SK-N-SH treated with all-trans-retinoic acid at 6 μM for 48 hours (cell line): ENCODE results near the gene CAPN11.

ENCODE experiments used
- ATAC-seq: fragments of 200-7000 bp; cut with Tn5 transposase; 3 replicates; pipeline ENCODE4 v1.9.1; 2020; ENCODE audit warnings: mild to moderate bottlenecking, moderate library complexity
- ARNTL ChIP-seq: fragments of 450-650 bp; formaldehyde crosslinking; IDR thresholded peaks from 2 replicates; pipeline ENCODE4 v1.5.0; 2020; ENCODE audit warnings: low read depth, mild to moderate bottlenecking, moderate library complexity, borderline replicate concordance
- BACH2 ChIP-seq: fragments of 250-450 bp; sonication (Bioruptor Pico); IDR thresholded peaks from 2 replicates; pipeline ENCODE4 v1.9.0; 2021; ENCODE audit warnings: mild to moderate bottlenecking, borderline replicate concordance
- CSDC2 ChIP-seq: fragments of 250-450 bp; sonication (Bioruptor Pico); IDR thresholded peaks from 2 replicates; pipeline ENCODE4 v1.5.0; 2020; ENCODE audit warnings: mild to moderate bottlenecking, moderate library complexity
- CSRNP3 ChIP-seq: fragments of 250-450 bp; sonication (Bioruptor Pico); IDR thresholded peaks from 2 replicates; pipeline ENCODE4 v1.5.1; 2021; ENCODE audit warnings: mild to moderate bottlenecking, moderate library complexity
- ESRRG ChIP-seq: fragments of 250-450 bp; sonication (Bioruptor Pico); IDR thresholded peaks from 2 replicates; pipeline ENCODE4 v1.6.1; 2021; ENCODE audit warnings: mild to moderate bottlenecking
- GLIS3 ChIP-seq: fragments of 250-450 bp; sonication (Bioruptor Pico); IDR thresholded peaks from 2 replicates; pipeline ENCODE4 v1.5.0; 2020; ENCODE audit warnings: mild to moderate bottlenecking, moderate library complexity
- ISL1 ChIP-seq: fragments of 250-450 bp; sonication (Bioruptor Pico); IDR thresholded peaks from 2 replicates; pipeline ENCODE4 v2.1.2; 2022; ENCODE audit warnings: mild to moderate bottlenecking, moderate library complexity
- OSR1 ChIP-seq: fragments of 250-450 bp; sonication (Bioruptor Pico); IDR thresholded peaks from 2 replicates; pipeline ENCODE4 v1.8.0; 2022; ENCODE audit warnings: moderate library complexity, mild to moderate bottlenecking, inconsistent platforms
- PATZ1 ChIP-seq: fragments of 250-450 bp; sonication (Bioruptor Pico); IDR thresholded peaks from 2 replicates; pipeline ENCODE4 v1.8.0; 2020; ENCODE audit warnings: mild to moderate bottlenecking, moderate library complexity, borderline replicate concordance
- POU6F1 ChIP-seq: fragments of 250-450 bp; sonication (Bioruptor Pico); IDR thresholded peaks from 2 replicates; pipeline ENCODE4 v1.8.0; 2021; ENCODE audit warnings: low read depth, mild to moderate bottlenecking, moderate library complexity, borderline replicate concordance
- PPARA ChIP-seq: fragments of 250-450 bp; sonication (Bioruptor Pico); IDR thresholded peaks from 2 replicates; pipeline ENCODE4 v1.5.0; 2020; ENCODE audit warnings: mild to moderate bottlenecking, borderline replicate concordance
- SNAI2 ChIP-seq: fragments of 250-450 bp; sonication (Bioruptor Pico); IDR thresholded peaks from 2 replicates; pipeline ENCODE4 v1.5.0; 2020; ENCODE audit warnings: mild to moderate bottlenecking, moderate library complexity
- TCF4 ChIP-seq: fragments of 250-450 bp; sonication (Bioruptor Pico); IDR thresholded peaks from 2 replicates; pipeline ENCODE4 v1.8.0; 2021; ENCODE audit warnings: mild to moderate bottlenecking, moderate library complexity, borderline replicate concordance
- TOX ChIP-seq: fragments of 250-450 bp; sonication (Bioruptor Pico); IDR thresholded peaks from 2 replicates; pipeline ENCODE4 v1.8.0; 2021; ENCODE audit warnings: mild to moderate bottlenecking, moderate library complexity, borderline replicate concordance
- TSHZ2 ChIP-seq: fragments of 250-450 bp; sonication (Bioruptor Pico); IDR thresholded peaks from 2 replicates; pipeline ENCODE4 v1.5.0; 2020; ENCODE audit warnings: mild to moderate bottlenecking, moderate library complexity
- ZC3H10 ChIP-seq: fragments of 250-450 bp; sonication (Bioruptor Pico); IDR thresholded peaks from 2 replicates; pipeline ENCODE4 v1.5.1; 2021; ENCODE audit warnings: mild to moderate bottlenecking, moderate library complexity
- ZFP3 ChIP-seq: fragments of 250-450 bp; sonication (Bioruptor Pico); IDR thresholded peaks from 2 replicates; pipeline ENCODE4 v1.5.0; 2020; ENCODE audit warnings: mild to moderate bottlenecking, moderate library complexity
- ZFP30 ChIP-seq: fragments of 450-650 bp; formaldehyde crosslinking; IDR thresholded peaks from 2 replicates; pipeline ENCODE4 v1.5.0; 2022; ENCODE audit warnings: mild to moderate bottlenecking, moderate library complexity
- ZNF565 ChIP-seq: fragments of 450-650 bp; formaldehyde crosslinking; conservative IDR thresholded peaks from 2 replicates; pipeline ENCODE4 v1.5.0; 2020; ENCODE audit warnings: low read depth, mild to moderate bottlenecking, moderate library complexity
- ZNF70 ChIP-seq: fragments of 450-650 bp; formaldehyde crosslinking; IDR thresholded peaks from 2 replicates; pipeline ENCODE4 v1.5.0; 2020; ENCODE audit warnings: mild to moderate bottlenecking, moderate library complexity
- ZNF8 ChIP-seq: fragments of 450-650 bp; formaldehyde crosslinking; IDR thresholded peaks from 2 replicates; pipeline ENCODE4 v1.5.0; 2020; ENCODE audit warnings: mild to moderate bottlenecking, moderate library complexity
- TF ChIP-seq, protein P1 (sequence below): fragments of 250-450 bp; sonication (Bioruptor Pico); IDR thresholded peaks from 2 replicates; pipeline ENCODE4 v1.5.1; 2020; ENCODE audit warnings: low read depth, mild to moderate bottlenecking, moderate library complexity

The CAPN11 gene

DNA sequence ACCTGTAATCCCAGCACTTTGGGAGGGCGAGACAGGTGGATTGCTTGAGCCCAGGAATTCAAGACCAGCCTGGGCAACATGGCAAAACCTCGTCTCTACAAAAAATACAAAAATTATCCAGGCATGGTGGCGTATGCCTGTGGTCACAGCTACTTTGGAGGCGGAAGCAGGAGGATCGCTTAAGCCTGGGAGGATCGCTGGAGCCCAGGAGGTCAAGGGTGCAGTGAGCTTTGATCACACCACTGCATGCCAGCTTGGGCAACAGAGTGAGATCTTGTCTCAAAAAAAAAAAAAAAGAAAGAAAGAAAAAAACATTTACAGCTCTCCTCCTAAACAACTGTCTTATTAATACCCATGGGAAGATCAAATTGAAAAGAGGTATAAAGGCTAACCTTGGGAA is 49.3 kb downstream of the CAPN11 start:
- no peak for ATAC-seq

DNA sequence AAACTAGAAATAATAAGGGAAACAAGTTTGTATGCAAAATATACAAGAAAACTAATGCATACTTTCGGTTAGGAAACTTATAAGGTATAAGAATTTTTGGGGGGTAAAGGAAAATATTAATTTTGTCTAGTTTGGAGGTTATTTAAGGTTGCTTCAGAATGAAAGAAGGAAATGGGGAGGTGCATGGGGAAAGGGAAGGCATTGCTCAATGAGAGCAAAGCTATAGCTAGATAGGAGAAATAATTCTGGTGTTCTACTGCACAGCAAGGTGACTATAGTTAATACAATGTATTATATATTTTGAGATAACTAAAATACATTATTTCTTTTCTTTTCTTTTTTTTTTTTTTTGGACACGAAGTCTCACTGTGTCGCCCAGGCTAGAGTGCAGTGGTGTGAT is 52.7 kb downstream of the CAPN11 start:
- no peak for TF ChIP-seq GLIS3 (CRISPR knock-in tag)
- TF ChIP-seq ESRRG (CRISPR knock-in tag), result no peak
- no peak for TF ChIP-seq ZFP30 (CRISPR knock-in tag)
- no peak for TF ChIP-seq ZC3H10
- no peak for TF ChIP-seq ZNF70 (CRISPR knock-in tag)
- ATAC-seq, result no peak

More for the DNA sequence above, 49.3 kb downstream of the CAPN11 start:
- TF ChIP-seq OSR1 (CRISPR knock-in tag), result no peak
- no peak for TF ChIP-seq ESRRG (CRISPR knock-in tag)
- TF ChIP-seq ZNF70 (CRISPR knock-in tag), result no peak
- TF ChIP-seq ZNF8 (CRISPR knock-in tag), result no peak
- TF ChIP-seq PATZ1 (CRISPR knock-in tag), result no peak

DNA sequence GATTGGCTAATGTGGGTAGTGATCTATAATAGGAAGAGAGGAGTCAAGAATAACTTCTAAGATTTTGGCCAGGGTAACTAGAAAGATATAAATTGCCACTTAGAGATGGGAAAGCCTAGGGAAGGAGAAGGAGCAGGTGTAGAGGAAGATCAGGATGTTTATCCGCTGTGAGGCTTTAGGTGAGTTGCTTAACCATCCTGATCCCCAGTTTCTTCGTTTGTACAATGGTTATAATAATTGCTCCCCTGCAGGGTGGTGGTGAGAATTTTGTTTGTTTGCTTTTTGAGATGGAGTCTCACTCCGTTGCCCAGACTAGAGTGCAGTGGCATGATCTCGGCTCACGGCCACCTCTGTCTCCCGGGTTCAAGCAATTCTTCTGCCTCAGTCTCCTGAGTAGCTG is 55.7 kb downstream of the CAPN11 start:
- ATAC-seq, result no peak
- no peak for TF ChIP-seq TSHZ2 (CRISPR knock-in tag)
- TF ChIP-seq ZNF70 (CRISPR knock-in tag), result no peak
- TF ChIP-seq CSDC2 (CRISPR knock-in tag), result no peak
- no peak for TF ChIP-seq ZFP30 (CRISPR knock-in tag)
- no peak for TF ChIP-seq PPARA (CRISPR knock-in tag)
- no peak for TF ChIP-seq ARNTL
- no peak for TF ChIP-seq TOX (CRISPR knock-in tag)
- TF ChIP-seq ISL1 (CRISPR knock-in tag), result no peak
- TF ChIP-seq, protein P1, sequence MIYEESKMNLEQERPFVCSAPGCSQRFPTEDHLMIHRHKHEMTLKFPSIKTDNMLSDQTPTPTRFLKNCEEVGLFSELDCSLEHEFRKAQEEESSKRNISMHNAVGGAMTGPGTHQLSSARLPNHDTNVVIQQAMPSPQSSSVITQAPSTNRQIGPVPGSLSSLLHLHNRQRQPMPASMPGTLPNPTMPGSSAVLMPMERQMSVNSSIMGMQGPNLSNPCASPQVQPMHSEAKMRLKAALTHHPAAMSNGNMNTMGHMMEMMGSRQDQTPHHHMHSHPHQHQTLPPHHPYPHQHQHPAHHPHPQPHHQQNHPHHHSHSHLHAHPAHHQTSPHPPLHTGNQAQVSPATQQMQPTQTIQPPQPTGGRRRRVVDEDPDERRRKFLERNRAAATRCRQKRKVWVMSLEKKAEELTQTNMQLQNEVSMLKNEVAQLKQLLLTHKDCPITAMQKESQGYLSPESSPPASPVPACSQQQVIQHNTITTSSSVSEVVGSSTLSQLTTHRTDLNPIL, result no peak
- TF ChIP-seq ZFP3 (CRISPR knock-in tag), result no peak
- TF ChIP-seq ZNF565 (CRISPR knock-in tag), result no peak
- TF ChIP-seq CSRNP3 (CRISPR knock-in tag), result no peak
- no peak for TF ChIP-seq SNAI2 (CRISPR knock-in tag)
- no peak for TF ChIP-seq POU6F1
- TF ChIP-seq PATZ1 (CRISPR knock-in tag), result no peak
- TF ChIP-seq TCF4 (CRISPR knock-in tag), result no peak
- TF ChIP-seq ZC3H10, result no peak
- TF ChIP-seq BACH2, result no peak
